AG20443 (cell line): ENCODE data around the gene HNF1B.
A peak's percentile ranks its signal among the peaks of the same experiment; 100 is the strongest.

Experiments used
- DNase-seq: peaks from one replicate; pipeline ENCODE4 v3.0.0; 2012; ENCODE audit warnings: low spot score, mixed read lengths

Gene HNF1B

DNA sequence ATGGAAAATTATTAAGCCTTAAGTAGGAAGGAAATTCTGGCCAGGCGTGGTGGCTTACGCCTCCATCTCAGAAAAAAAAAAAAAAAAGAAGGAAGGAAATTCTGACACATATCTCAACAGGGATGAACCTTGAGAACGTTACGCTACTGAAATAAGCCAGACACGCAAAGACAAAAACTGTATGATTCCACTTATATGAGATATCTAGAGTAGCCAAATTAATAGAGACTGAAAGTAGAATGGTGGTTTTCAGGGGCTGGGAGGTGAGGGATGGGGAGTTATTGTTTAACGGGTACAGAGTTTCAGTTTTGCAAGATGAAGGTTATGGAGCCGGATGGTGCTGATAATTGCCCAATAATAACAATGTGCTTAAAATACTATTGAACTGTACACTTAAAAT lies 16.2 kb upstream of the HNF1B start:
- DNase-seq = no peak

DNA sequence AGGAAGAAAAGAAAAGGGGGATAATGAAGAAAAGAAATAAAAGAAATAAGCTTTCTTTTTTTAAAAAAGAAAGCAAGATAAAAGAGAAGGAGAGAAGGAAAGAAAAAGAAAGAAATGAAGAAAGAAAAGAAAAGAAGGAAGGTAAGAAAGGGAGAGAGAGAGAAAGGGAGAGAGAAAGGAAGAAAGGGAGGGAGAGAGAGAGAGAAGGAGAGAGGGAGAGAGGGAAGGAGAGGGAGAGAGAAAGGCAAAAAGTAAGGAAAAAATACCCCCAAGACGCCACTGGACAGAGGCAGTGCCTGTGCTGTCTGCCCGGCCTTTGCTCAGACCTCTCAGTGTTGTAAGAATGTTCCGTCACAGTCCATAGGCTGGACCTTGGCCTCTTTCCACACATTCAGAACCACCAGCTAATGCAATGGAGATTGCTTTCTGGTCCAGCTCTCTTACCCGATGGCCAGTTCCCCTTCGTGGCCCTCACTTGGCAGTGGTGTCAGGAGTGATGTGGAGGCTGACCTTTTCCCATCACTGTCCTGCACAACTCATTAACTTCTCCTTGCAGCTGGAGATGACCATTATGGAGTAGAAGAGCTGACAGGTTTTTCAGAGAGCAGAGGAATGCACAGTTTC lies 14.3 kb upstream of the HNF1B start:
- DNase-seq = no peak

DNA sequence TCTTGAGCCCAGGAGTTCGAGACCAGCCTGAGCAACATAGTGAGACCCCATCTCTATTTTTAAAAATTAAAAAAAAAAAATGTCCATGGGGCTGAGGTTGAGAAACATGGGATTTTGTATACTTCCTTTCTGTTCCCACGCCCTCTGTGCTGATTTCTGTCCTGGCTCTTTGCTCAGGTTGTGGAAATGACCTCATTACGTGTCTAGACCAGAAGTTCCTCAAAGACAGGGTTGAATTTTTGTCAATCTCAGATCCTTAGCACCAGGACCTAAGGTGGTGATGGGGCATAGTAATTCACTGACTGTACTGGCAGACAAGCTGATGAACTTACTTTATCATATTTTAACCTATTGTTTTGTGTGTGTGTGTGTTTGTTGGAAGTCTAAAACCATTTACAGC lies 11.2 kb upstream of the HNF1B start:
- no peak for DNase-seq

DNA sequence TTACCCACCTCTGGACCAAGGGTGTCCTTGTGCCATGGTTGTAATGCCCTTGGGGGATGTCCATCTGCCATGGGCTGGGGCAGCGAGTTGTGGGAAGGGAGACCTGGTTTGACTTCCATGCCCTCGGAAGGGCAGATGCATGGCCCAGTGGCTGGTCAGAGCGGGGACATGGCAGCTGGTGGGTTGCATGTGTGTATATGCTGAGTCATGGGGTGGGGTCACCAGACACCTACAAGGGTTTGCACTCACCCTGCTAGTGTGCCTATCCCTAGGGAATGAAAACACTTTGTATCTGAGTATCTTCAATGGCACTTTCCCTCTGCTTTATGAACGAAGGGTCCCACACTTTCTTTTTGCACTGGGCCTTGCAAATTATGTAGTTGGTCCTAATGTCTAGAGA lies 10.6 kb upstream of the HNF1B start:
- no peak for DNase-seq

DNA sequence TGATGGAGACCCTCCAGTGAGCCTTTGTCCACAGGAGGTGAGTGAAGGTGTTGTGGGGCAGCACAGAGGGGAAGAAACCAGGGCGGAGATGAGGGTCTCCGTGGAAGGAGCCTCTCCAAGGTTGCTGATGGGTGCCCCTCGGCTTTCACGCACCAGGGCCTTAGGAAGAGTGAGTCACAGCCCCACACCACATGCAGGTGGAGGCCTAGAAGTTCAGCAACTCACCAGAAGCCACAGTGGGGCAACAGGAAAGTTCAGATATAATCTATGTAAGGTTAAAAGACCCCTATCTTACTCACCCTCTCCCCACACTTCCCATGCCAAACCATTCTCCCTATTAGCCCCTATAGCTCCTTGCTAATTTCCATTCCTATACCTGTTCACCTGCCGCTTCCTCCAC lies 9.5 kb upstream of the HNF1B start:
- DNase-seq = no peak

DNA sequence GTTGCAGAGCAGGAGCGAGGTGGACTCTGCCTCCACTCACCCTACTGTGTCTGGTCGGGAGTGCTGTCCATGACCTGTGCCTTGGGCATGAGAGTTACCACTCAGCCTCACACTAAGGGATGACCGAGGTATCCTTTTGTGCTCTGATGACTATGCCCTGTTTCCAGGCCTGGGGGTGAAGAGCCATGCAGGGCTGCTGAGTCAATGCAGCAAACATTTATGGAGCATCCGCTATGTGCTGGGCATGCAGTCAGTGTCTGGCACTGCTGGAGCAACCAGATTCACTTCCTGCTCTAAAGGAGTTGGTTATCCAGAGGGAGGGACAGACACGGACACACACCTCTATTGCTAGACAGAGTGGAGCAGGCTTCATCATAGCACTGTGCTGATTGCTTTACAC lies 7.6 kb upstream of the HNF1B start:
- peak; percentile 89 for DNase-seq

DNA sequence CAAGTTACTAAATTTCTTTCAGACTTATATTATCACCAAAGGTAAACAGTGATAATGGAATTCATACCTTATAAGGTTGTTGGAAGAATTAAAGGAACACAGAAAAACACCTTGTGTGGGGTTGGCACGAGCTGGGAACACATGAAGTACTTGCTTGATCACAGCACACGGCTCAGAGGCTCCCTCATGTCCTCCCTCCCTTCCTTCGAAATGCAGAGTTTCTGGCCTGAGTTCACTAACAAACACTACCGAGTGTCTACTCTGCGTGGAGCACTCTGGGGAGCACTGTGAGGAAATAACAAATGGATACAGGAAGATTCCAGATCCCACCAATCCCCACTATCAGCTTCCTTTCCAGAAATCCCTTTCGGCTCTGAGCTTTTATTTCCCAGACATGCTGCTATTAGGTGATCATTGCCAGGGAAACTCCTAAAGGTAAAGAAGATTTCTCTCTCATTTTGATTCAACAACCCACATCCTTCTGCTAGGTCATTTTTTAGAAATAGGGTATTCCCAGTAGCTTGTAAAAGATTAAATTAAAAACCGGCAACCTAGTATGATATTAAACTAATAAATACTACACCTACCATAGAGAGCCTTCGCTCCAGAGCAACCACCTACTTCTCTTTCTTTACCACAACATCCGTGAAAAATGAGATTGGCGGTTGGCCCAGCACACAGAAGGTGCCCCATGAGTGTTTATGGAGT lies 6.1 kb upstream of the HNF1B start:
- DNase-seq = no peak

DNA sequence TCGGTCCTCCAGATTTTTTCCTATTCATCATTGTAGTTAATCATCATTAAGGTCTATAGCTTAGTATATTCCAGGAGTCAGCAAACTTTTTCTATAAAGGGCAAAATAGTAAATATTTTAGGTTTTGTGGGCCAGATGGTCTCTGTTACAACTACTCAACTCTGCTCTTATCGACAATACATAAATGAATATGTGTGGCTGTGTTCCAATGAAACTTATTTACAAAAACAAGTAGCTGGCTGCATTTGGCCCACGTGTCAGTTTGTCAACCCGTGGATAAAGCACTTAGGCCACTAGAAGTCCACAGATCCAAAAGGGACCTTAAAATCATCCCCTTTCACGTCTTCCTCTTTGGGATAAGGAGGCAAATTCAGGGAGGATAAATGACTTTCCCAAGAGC lies 5.4 kb upstream of the HNF1B start:
- no peak for DNase-seq

DNA sequence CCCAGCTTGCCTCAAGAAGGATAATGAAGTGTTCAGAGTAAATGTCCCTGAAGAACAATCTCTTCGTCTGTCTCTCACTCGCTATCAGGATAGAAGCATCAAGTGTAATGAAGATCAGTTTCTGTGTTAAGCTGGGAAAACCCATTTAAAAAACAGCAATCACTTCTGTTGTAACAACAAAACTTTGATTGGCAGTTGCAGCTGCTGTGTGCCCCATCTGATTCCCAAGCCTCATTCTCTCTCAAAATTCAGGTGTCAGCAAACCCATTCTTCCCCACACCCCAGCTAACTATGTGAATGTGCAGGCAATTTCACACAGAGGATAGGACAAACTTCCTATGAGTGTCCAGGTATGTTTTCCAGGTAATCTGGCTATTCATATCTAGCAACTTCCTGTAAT lies 2.4 kb upstream of the HNF1B start:
- no peak for DNase-seq

DNA sequence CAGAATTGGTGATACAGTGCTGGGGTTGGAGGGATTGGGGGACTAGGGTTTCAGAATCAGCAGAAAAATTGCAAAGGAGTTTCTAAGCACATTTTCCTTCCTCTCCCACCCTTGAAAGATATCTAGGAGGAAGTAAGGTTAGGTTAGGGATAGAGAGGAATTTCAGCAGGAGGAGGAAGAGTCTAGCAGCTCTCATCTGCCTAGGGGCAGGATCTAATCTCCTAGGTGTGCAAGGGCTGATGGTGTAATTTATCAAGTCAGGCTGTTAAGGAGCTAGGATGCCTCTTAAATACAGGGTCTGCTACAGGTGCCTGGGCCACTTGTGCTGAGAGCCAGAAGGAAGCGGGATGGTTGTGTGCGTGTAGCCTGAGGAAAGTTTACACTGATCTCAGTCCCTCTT lies 1.8 kb upstream of the HNF1B start:
- no peak for DNase-seq

DNA sequence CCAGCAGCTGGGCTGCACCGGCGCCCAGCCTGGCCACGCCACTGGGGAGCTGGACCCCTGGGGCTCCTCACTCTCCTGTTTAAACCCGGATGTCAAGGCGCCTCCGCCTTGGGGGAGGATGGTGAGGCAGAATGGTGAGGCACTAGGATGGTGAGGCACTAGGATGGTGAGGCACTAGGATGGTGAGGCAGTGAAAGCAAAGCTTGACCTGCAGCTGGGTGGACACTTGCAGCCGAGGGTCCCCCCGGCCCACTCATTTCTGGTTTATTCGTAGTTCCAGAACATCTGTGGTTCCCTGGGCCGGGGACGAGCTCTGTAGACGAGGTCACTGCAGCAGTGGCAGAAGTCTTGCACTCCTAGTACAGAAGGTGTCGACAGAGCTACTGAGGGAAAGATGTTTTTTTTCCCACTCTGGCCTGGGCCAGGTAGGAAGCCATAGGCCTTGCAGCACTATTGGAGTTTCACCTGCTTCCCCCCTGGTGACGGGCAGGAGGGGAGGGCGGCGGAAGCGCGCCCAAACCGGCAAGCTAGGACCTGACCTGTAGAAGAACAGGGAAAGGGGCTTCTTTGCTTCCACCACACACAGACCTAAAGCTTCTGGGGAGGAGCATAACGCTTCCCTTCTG lies 1.1 kb upstream of the HNF1B start:
- DNase-seq = no peak

DNA sequence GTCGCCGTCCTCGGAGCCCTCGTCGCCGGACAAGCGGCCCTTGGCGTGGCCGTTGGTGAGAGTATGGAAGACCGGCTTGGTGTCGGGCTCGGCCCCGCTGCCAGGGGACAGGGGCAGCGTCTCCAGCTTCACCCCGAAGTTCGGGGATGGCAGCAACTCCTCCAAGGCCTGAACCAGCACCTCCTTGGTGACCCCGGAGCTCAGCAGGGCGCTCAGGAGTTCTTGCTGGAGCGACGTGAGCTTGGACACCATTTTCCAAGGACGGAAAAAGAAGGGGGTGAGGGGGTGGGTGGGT lies 279 bp downstream of the HNF1B start:
- DNase-seq = no peak

DNA sequence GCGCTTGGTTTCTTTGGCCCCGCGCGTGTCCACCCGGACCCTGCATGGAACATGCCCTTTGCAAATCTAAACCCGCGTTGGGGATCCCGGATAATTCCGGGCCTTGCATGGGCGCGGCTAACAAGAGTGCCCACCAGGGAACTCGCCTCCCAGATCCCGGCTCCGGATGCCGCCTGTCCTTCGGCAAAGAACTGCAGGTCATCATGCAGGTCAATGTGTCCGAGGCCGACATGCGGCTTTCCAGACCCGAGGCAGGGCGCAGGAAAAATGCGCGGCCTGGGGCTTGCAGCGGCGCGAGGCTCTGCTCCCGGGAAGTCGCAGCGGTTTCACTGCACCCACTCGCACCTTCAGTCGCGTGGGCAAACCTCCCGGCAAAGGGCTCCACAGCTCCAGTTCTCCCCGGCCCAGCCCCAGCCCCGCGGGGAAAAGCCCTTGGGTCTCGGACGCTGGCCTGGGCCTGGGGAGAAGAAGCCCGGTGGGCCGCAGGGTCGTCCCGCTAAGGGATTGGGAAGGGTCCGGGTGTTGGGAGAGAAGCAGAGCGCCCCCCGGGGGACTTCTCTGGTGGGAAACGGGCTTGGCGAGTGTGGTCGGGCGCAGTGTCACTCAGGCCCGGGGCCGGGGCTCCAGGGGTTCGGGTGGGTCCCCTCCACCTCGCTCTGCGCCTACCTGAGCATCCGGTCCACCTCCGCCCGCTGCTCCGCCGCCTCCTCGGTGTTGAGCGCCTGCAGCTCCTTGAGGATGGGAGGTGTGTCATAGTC lies 805 bp downstream of the HNF1B start:
- DNase-seq = no peak

DNA sequence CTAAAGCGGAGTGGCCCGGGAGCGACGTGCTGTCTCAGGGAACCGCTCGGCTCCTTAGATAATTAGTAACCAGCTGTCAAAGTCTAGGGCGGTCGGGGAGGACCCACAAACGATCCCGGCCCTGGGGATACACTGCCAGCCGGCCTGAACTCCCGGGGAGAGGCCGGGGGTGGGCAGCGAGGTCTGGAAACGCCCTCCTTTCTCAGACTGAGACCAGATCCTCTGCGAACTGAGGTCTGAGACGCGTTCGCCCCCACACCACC lies 1.3 kb downstream of the HNF1B start:
- DNase-seq = no peak

DNA sequence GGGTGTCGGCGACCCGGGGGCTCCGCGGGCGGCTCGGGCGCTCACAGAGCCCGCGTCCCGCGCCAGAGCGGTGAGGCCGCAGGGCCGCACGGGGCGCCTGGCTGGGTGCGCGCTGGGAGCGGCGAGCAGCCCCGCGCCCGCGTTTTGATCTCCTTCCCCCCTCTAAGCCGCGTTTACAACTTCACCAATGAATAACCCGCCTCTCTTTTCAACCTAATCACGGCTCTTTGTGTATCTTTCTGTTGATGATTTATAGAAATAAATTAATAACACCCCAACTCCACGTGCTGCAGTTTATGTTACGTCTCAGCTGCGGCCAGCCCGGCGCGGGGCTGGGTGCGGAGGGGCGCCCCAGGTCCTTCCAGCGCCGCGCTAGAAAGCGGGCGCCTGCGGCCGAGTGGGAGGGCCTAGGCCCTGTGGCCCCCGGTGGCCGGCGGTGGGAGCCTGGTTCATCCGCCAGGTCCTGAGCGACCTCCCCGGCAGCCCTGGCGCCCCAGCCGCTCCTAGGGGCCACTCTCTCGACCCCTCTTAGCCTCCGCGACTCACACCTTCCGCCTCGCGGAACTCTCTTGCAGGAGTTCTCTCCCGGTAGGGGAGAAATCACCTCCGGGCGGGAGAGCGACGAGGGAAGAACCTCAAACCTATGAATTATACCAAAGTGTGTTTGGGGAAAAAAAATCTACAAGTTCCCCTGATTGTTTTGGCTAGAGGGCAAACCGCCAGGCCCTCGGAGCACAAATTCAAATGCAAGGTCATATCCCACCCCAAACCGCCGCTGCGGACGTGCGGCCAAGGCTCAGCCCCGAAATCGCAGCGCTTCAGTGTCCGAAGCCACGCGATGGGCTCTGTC lies 1.9 kb downstream of the HNF1B start:
- DNase-seq = no peak

DNA sequence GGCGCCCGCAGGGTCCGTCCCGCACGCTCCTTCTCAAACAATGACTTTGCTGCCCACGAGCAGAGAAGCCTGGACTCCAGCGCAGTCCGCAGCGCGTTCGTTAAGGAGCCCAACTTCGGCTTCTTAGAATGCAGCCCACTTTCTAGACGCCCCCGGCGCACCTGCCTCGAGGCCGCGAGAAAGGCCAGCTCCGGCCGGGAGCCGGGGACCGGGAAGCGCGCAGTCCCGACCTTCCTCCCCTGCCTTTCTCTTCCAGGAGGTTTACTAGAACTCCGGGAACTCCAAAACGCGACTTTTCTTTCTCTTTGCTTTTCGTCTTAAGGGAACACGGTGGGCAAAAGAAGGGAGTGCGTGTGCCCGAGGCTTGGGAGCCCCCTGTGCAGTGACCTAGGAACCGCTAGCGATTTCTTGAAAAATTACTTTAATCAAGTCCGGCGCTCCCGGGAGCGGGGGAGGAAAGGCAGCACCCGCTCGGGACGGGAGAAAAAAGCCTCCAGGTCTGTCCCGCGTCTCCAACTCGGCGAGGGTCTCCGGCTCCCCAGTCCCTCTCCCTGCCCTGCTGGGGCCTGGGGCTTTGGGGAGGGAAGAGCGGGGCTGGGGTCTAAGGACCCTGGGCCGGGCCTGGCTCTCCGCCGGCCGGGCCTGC lies 2.6 kb downstream of the HNF1B start:
- DNase-seq = no peak

DNA sequence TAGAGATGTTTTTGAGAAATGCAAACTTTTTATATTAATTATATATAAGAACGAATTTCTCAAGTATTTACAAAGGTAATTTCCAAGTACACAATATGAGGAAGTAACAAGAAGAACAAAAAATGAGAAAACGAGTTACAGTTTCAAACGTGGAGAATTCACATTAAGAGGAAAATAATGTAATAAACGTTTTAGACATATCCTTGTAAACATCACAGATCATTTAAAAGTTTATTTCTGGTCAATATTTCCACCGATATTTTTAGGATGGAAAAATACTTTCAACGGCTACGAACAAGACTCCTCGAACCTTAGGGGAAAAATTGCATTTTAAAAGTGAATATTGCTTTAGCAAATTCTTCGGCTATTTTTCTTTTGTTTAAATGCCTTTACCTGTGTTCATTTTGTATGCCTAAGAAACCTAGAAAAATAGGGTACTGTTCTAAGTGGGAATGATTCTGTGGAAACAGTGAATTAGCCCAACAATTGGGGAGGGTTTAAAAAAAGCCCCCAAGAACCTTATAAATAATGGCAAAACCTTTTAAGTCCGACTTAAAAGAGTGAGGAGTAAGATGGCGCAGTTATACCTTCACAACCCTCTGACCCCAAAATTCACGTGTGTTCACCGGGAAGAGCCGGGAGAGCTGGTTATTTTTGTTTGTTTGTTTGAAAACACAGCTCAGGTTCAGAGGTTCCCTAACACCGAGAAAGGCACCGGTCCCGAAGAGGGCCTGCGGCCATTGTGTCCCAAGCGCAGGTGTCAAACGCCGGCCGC lies 3.3 kb downstream of the HNF1B start:
- DNase-seq = no peak

DNA sequence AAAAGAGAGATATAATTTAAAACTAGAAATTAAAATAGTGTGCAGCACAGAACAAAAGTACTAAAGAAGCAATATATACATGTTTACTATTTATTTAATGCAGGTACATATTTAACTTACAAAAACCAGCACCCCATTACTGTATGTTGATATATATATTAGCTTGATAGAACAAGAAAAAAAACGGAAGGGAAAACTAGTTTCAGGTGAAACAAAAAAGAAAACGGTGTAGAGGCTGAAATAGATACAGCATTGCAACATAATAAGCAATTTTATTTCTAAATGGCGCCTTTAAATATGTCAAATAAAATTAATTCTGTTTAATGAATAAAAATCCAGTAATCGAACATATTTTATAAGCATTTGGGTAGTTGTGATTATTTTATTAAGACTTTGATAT lies 3.9 kb downstream of the HNF1B start:
- DNase-seq = no peak

DNA sequence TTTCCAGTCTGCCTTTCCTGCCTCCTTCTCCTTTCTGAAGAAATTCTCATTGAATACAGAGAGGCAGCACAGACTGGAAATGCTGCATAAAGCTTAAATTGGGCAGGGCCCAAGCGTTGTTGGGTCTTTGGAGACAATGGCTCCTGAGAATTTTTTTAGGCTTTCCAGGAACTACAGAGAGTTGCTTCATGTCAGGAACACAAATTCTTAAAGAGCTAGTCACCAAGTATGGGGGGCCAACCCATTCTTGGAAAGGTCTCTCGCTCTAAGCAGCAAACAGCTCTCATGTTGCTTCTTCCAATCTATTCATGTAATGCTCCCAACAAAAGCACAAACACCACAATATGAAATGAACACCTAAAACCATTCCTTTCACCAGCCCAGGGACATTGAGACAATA lies 6.9 kb downstream of the HNF1B start:
- DNase-seq = no peak

DNA sequence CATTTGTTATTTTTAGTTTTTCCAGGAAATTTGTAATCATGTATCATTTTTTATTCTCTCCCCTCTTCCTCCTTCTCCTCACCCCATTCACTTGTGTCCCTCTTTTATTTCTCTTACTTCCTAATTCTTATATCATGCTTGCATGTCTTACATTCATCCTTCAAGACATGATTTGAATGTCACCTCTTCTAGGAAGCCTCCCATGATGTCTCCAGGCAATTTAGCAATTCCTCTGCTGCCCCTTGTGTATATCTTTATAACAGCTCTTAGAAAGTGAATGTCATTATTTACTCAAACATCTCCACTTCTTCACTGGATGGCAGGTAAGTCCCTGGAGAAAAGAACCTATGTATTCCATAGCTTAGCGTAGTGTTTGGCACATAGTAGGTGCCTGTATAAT lies 7.8 kb downstream of the HNF1B start:
- DNase-seq = no peak

DNA sequence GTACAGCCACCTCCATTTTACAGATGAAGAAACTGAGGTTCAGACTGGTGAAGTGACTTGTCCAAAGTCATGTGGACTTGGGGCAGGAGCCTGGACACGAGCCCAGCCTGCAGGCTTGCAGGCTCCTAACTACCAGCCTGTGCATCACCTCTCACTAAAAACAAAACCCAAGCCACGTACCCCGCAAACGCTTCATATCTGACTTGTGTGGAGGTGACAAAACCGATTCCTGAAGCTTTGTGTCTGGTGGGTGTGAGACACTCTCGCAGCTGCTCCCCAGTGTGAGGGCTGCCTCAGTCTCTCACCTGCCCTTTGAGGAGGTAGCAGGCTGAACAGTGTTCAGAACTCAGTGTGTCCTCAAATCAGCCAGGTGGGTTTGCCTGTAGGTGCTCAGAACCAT lies 8.4 kb downstream of the HNF1B start:
- DNase-seq = no peak
